Measurements from ENCODE around the gene CDRT4.

DNA sequence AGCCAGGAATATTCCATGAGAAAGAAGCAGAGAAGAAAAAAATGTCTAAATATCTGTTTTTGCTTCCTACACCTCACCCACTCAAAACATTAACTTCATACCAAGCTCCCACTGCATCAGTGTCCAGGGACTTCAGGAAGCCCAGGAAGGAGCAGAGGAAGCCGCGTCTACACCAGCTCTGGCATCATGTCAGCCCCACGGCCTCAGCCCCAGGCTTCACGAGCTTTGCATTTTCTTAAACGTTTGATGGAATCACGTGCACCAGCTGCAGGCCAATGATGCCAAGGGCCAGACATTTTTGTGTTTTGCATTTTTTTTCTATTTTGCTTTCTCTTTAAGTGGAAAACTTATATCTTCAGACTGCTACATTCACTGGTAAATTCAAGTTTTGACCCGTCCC lies 48.6 kb downstream of the CDRT4 start:
- TF ChIP-seq CTCF (conservative IDR thresholded peaks at IDR 0.05; ENCODE audit: low read depth in 2 of 2) (no peak), EZH2phosphoT487 (IDR thresholded peaks at IDR 0.05; ENCODE audit: unreplicated experiment) (no peak)

All from GM23338 (cell line).